ENCODE results near the gene DHRS7C.

DHRS7C gene, protein sequence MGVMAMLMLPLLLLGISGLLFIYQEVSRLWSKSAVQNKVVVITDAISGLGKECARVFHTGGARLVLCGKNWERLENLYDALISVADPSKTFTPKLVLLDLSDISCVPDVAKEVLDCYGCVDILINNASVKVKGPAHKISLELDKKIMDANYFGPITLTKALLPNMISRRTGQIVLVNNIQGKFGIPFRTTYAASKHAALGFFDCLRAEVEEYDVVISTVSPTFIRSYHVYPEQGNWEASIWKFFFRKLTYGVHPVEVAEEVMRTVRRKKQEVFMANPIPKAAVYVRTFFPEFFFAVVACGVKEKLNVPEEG

DNA sequence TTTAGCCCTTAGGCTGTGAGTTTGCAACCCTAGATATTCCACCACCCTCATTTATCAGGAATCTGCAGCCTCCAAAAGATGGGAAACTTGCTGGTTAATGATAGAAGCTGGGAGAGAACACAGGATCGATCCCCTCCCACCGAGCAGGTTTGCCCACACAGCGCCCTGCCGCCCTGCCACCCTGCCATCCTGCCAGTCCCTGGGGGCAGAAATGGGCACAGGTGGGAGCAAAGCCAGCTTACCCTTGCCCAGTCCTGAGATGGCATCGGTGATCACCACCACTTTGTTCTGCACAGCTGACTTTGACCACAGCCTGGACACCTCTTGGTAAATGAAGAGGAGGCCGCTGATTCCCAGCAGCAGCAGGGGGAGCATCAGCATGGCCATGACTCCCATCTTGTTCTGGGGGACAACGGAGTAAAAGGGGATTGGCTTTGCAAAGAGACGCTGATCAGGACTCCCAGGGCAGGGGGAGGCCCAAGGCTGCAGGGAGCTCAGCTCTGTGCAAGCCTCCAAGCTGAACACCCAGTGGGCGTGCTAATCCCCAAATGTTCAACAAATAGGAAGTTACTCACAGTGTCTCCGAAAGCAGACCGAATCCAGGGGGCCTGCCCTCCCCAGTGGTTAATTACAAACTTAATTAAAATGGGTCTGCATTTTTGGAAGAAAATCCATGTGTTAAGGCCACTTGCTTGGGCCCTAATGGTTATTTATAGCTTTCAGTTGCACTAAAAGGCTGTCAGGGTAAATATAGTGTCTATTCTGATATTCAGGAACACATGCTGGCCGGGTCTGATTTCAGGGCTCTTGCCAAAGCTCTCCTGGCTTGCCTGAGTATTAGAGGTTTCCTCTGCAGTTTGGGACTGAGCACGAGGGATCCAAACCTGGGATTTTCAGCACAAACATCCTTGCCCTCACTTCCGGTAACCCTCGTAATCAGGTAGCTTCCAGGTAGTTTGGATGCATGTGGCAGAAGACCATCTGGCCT, at the start of gene DHRS7C:
DHRS7C (minus strand) TSS at position 704 of the 988 bp plus-strand sequence; CDS start at position 396, 308 bp downstream.
- Histone ChIP-seq H3K36me3 (replicated peaks) (no peaks in the 10 kb centered on the region), H3K4me1 (no peaks in the 10 kb centered on the region), H3K27me3 (ENCODE audit: low read depth) (no peaks in the 10 kb centered on the region), H3K4me3 (no peak within 1 kb of the TSS), H3K9me3 (no peaks in the 10 kb centered on the region)
- in situ Hi-C loops (cut with MboI; ENCODE audit: low sequenced_read_pairs): no loop called here
- no peak for DNase-seq (ENCODE audit: low spot score in 2 of 2)

DNA sequence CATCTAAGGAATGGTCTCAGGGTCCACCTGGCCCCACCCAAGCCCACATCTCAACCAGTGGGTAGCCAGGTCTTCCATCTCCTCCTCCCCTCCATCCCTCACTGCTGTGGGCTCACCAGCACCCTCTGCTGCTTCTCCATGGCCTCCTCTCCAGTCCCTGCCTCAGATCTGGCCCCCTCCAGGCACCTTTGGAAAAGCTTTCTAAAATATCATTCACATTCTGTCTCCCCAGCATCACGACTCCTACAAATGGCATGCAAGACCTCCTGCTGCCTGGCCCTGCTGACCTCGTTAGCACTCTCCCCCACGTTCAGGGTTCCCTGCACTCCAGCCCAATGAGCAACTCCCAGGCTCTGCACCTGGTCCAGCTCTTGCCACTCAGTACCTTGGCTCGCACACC, 48.0 kb upstream of the DHRS7C start:
- Histone ChIP-seq H3K36me3 (replicated peaks) (no peaks in the 10 kb centered on the region), H3K4me1 (no peaks in the 10 kb centered on the region), H3K27me3 (ENCODE audit: low read depth) (no peaks in the 10 kb centered on the region), H3K4me3 (no peak overlapping the region), H3K9me3 (no peaks in the 10 kb centered on the region; the same call in 1 of the 2 replicates)
- in situ Hi-C loops (cut with MboI; ENCODE audit: low sequenced_read_pairs): no loop called here
- no peak for DNase-seq (ENCODE audit: low spot score in 2 of 2)

DNA sequence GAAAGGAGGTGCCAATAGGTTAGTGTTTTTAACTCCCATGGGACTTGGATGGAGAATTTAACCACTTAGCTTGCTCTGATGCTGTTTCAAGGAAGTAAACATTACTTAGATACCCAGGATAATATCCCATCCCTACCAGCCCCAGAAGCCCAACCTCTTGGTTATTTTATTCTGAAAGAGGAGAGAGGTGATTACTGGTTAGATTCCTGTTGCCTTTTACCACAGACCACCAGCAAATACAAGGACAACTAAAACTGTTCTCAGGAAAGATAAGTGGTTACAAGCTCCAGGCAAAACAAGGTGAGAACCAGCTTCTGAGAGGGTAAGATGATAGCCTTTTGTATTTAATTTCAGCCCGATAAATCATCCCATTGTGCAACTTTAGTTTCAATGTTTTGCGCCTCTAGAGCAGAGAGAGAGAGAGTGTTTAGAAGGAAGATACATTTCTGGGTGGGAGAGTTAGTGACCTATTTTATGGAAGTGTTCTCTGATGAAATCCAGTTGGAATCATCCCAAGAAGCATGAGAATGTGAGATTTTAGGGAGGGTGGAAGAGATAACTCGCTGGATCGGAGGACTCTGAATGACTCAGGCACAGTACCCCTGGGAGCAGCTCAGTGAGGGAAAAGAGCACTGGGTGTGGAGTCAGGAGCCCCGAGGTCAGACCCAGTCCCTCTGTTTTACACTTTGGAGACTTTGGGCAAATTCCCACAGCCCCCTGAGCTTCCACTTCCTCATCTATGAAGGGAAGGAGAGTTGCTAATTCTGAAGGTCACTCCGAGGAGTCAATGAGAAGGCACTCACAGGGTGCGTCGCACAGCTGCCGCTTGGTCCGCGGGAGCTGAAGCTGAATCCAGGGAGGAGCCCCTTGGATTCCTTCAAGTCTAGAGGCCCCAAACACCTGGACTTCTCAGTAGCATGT, 46.4 kb upstream of the DHRS7C start:
- no peak overlapping the region for H3K4me3 ChIP-seq
- DNase-seq (ENCODE audit: low spot score in 2 of 2): no peak
- in situ Hi-C loops (cut with MboI; ENCODE audit: low sequenced_read_pairs): no loop called here

DNA sequence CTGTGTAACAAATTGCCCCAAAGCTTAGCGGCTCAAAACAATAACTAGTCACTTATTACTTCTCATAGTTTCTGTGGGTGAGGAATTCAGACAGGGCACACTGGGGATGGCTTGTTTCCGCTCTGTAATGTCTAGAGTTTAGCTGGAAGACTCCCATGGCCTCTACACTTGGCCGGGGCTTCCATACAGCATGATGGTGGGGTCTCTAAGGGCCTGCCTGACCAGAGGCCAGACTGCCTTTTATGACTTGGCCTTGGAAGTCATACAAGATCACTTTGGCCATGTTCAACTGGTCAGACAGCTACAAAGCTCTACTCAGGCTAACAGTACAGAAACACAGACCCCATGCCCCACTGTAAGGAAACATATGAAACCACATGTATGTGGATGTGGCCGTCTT, 42.5 kb upstream of the DHRS7C start:
- Histone ChIP-seq H3K4me1 (no peaks in the 10 kb centered on the region), H3K27me3 (ENCODE audit: low read depth) (no peaks in the 10 kb centered on the region), H3K9me3 (no peaks in the 10 kb centered on the region), H3K4me3 (no peak overlapping the region), H3K36me3 (replicated peaks) (no peaks in the 10 kb centered on the region)
- in situ Hi-C loops (cut with MboI; ENCODE audit: low sequenced_read_pairs): no loop called here
- DNase-seq (ENCODE audit: low spot score in 2 of 2): no peak

More for the DNA sequence above, 46.4 kb upstream of the DHRS7C start:
- H3K9me3 ChIP-seq: no peaks in the 10 kb centered on the region
- no peaks in the 10 kb centered on the region for H3K27me3 ChIP-seq (ENCODE audit: low read depth)
- H3K36me3 ChIP-seq (replicated peaks): no peaks in the 10 kb centered on the region
- H3K4me1 ChIP-seq: no peaks in the 10 kb centered on the region

DNA sequence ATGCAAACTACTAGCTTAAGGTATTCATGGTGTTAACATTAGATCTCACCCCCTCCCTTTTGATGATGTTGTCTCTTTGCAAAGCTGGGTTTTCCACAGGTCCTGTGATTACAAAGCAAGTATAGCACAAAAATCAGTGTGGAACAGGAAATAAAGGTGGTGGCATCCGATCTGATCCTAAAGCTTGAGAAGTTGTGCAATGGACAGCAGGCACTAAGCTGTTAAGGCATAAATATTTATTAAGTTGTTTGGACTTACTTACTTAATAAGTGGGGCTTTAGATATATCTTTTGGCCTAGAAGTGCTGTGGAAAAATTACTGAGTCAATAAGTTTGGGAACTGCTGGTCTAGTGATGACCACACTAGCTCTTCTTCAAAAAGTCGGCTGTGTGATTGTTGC, 39.3 kb upstream of the DHRS7C start:
- Histone ChIP-seq H3K4me1 (no peaks in the 10 kb centered on the region), H3K36me3 (replicated peaks) (no peaks in the 10 kb centered on the region), H3K4me3 (no peak overlapping the region), H3K27me3 (ENCODE audit: low read depth) (no peaks in the 10 kb centered on the region), H3K9me3 (no peaks in the 10 kb centered on the region)
- in situ Hi-C loops (cut with MboI; ENCODE audit: low sequenced_read_pairs): no loop called here
- DNase-seq (ENCODE audit: low spot score in 2 of 2): no peak

DNA sequence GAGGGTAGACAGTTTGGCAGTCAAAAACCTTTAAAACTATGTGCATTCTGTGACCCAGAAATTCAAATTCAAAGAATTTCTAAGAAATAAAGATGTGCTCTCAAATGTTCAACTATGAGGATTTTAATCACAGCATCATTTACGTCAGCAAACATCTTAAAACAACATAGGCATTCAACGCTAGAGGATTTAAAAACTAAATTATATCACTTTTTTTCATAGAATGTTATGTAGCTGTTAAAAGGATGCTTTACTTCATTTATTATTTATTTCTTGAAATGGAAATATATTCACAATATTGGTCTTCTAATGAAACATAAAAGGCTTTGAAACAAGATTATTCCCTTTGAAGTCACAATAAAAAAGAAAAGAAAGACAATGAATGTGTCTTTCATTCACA, 38.0 kb upstream of the DHRS7C start:
- Histone ChIP-seq H3K36me3 (replicated peaks) (no peaks in the 10 kb centered on the region), H3K9me3 (no peaks in the 10 kb centered on the region), H3K4me1 (no peaks in the 10 kb centered on the region), H3K27me3 (ENCODE audit: low read depth) (no peaks in the 10 kb centered on the region), H3K4me3 (no peak overlapping the region)
- DNase-seq (ENCODE audit: low spot score in 2 of 2): no peak
- in situ Hi-C loops (cut with MboI; ENCODE audit: low sequenced_read_pairs): no loop called here

DNA sequence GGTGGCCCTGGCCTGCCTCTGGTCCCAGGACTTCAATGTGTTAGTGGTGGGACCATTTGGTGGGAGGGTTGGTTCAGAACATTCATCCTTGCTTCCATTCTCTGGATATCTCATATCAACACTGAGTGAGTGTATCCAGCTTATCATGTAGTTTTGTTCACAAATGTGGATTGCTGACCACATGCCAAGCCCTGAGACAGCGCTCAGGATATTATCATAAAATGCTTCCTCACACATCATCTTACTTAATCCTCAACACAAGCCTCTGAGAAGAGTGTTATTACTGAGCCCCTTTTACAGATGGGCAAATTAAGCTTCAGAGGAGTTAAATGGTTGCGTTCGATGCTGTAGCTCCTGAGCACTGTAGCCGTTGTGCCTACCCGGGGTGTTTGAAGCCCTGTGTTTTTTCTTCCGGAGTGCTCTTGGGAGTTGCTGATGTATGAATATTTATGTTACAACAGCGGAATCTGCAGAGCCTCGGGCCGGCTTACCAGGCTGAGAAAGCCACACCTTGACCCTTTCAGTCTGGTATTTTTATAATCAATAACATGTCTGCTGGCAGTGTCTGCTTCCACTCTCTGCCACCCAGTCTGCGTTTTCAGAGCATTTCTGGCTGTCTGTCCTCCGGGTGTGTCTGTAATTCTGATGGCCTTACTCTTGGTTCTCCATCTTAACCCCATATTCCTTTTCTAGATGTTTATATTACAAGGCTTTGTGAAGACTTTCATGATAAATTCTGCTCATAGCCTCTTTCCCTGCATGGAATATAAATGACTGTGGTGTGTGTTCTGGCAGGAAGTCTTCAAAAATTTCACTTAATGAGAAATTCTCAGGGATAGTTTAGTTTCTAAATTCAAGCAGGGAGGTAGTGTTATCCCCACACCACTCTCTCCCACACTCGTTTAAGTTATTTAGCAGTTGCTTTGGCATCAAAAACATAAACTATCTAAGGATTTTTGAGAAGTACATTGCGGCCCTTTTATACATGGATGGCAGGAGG, 37.2 kb upstream of the DHRS7C start:
- Histone ChIP-seq H3K27me3 (ENCODE audit: low read depth) (no peaks in the 10 kb centered on the region), H3K4me3 (no peak overlapping the region), H3K9me3 (no peaks in the 10 kb centered on the region), H3K4me1 (no peaks in the 10 kb centered on the region), H3K36me3 (replicated peaks) (no peaks in the 10 kb centered on the region)
- no peak for DNase-seq (ENCODE audit: low spot score in 2 of 2)
- in situ Hi-C loops (cut with MboI; ENCODE audit: low sequenced_read_pairs): no loop called here

DNA sequence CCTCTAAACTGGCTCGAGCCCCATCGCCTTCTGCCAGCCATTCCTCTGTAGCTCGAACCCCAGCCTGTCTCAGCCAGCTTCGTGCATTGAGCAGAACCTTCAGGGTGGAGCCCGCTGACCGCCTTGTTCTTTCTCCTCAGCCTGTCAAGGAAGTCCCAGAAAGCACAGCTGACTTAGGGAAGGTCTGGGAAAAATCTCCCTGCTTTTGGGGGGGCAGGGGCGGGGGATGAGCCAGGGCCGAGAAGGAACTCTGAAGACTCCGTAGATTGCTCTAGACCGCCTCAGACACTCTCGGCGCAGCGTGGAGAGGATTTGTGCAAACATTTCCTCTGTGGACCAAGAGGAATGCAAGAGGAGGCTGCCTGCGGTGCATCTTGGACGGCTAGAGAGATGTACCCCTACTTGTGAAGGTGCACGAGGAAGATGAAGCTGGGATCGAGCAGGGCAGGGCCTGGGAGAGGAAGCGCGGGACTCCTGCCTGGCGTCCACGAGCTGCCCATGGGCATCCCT, 34.3 kb upstream of the DHRS7C start, which contains the start of gene GLP2R:
GLP2R (plus strand) TSS at position 284 of the 510 bp plus-strand sequence; CDS start at position 424, 140 bp downstream.
- no peaks in the 10 kb centered on the region for H3K4me1 ChIP-seq
- H3K27me3 ChIP-seq (ENCODE audit: low read depth): no peaks in the 10 kb centered on the region
- no peaks in the 10 kb centered on the region for H3K36me3 ChIP-seq (replicated peaks)
- DNase-seq (ENCODE audit: low spot score in 2 of 2): no peak
- in situ Hi-C loops (cut with MboI; ENCODE audit: low sequenced_read_pairs): no loop called here
- no peak within 1 kb of the TSS for H3K4me3 ChIP-seq
- no peaks in the 10 kb centered on the region for H3K9me3 ChIP-seq

DNA sequence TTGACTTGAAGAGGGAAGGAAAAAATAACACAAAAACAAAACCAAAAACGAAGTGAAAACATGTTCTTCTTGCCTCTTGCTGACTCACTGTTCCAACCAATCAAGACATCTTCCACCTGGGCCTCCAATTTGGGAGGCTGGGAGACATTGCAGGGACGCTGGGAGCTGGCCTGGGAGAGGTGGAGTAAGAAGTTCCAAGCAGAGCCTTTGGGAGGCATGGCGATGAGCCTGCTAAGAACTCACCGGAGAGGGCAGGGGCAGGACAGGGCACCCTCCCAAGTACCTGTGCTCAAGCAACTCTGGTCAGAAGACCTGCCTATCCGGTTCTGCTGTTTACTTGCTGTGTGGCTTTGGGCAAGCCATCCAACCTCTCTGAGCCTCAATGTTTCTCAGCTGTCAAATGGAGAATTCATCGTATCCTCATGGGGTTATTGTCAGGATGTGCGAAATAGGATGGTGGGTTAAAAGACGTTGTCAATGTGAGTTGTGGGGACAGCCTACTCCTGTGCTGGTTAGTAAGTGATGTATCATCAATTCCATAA, 33.5 kb upstream of the DHRS7C start:
- no peak for DNase-seq (ENCODE audit: low spot score in 2 of 2)
- H3K27me3 ChIP-seq (ENCODE audit: low read depth): no peaks in the 10 kb centered on the region
- H3K36me3 ChIP-seq (replicated peaks): no peaks in the 10 kb centered on the region
- in situ Hi-C loops (cut with MboI; ENCODE audit: low sequenced_read_pairs): no loop called here
- no peaks in the 10 kb centered on the region for H3K4me1 ChIP-seq
- no peak overlapping the region for H3K4me3 ChIP-seq
- H3K9me3 ChIP-seq: no peaks in the 10 kb centered on the region

DNA sequence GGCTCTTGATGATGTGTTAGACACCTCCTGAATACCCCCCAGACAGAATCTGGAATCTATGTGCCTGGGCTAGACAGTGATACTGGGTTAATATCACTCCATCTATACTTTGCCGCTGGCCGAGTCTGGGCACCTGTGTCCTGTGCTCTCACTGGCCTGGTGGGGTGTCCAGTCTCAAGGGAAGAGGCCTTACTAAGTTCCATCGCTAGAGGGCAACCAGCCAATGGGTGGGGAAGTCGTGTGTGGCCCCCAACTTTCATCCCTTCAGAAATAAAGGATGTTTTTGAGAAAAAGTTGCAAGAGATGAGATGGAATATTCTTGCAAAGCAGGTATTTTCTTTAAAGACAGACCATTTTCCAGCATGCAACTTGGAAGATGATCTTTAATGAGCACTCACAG, 32.7 kb upstream of the DHRS7C start:
- in situ Hi-C loops (cut with MboI; ENCODE audit: low sequenced_read_pairs): no loop called here
- no peaks in the 10 kb centered on the region for H3K36me3 ChIP-seq (replicated peaks)
- no peaks in the 10 kb centered on the region for H3K9me3 ChIP-seq

DNA sequence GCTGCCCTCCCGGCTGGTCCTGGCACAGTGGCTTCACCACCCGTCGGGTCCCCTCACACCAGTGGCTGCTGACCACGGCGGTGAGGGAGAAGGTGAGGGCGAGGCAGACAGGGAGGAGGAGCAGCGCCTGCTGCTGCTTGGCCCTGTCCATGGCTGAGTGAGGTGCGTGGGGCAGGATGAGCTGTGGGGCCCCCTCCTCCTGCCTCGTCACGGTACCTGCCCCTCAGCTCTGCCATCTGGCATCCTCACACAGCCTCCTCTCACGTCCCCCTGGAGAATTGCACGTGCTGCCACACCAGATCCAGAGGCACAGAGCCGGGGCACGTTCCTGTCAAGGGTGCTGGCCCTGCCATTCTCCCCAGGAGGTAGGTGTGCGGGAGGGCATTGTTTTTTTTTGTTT, 30.5 kb upstream of the DHRS7C start, which contains the start of gene GSG1L2:
GSG1L2 (minus strand) TSS at position 159 of the 400 bp plus-strand sequence; CDS start at position 151, 8 bp downstream.
- Histone ChIP-seq H3K9me3 (no peaks in the 10 kb centered on the region), H3K4me3 (no peak within 1 kb of the TSS), H3K27me3 (ENCODE audit: low read depth) (no peaks in the 10 kb centered on the region), H3K36me3 (replicated peaks) (no peaks in the 10 kb centered on the region), H3K4me1 (no peaks in the 10 kb centered on the region)
- in situ Hi-C loops (cut with MboI; ENCODE audit: low sequenced_read_pairs): no loop called here
- DNase-seq (ENCODE audit: low spot score in 2 of 2): no peak

More for the DNA sequence above, 32.7 kb upstream of the DHRS7C start:
- DNase-seq (ENCODE audit: low spot score in 2 of 2): no peak
- Histone ChIP-seq H3K27me3 (ENCODE audit: low read depth) (no peaks in the 10 kb centered on the region), H3K4me3 (no peak overlapping the region), H3K4me1 (no peaks in the 10 kb centered on the region)

DNA sequence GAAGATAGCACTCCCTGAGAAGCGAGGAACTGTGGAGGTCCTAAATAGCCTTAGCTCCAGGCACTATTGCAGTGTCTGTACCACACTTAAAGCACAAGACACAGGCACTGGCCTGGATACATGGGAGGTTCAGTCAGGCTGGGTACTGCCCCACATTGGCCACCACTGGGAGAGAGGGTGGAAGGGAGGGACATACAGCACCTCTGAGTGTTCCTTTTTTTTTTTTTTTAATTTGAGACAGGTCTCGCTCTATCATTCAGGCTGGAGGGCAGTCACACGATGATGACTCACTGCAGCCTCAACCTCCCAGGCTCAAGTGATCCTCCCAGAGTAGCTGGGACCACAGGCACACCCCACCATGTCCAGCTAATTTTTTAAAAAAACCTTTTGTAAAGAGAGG, 29.1 kb upstream of the DHRS7C start:
- Histone ChIP-seq H3K4me1 (no peaks in the 10 kb centered on the region), H3K27me3 (ENCODE audit: low read depth) (no peaks in the 10 kb centered on the region), H3K36me3 (replicated peaks) (no peaks in the 10 kb centered on the region), H3K4me3 (no peak overlapping the region), H3K9me3 (no peaks in the 10 kb centered on the region)
- in situ Hi-C loops (cut with MboI; ENCODE audit: low sequenced_read_pairs): no loop called here
- DNase-seq (ENCODE audit: low spot score in 2 of 2): no peak

All from HAP-1 (cell line).